Measurements from ENCODE around the gene LRRC32. TPM values are rescaled to one million over a fixed set of nuclear protein-coding genes. Genes with fewer than 3 reads are reported as not detected.

LRRC32 gene
- polyA plus RNA-seq (ENCODE audit: insufficient read length in 4 of 4): 10 to 100 TPM; 68.1 to 74.3 (median 72.2) TPM

GRCh38 chr11:76670485-76671236, at the start of gene LRRC32:
TSS of gene LRRC32 (minus strand) at chr11:76670747. CDS start at chr11:76665954, 4,793 bp downstream.
- DNase-seq (ENCODE audit: low read depth in 4 of 4, low spot score in 3 of 4): no peak

- DNase-seq (ENCODE audit: low read depth in 4 of 4, low spot score in 3 of 4): no peak
Measured at GRCh38 chr11:76719686-76720085, 49.1 kb upstream of the LRRC32 start.

GRCh38 chr11:76719281-76719680, 48.7 kb upstream of the LRRC32 start:
- no peak for DNase-seq (ENCODE audit: low read depth in 4 of 4, low spot score in 3 of 4)

- DNase-seq (ENCODE audit: low read depth in 4 of 4, low spot score in 3 of 4): no peak
Measured at GRCh38 chr11:76717816-76718215, 47.3 kb upstream of the LRRC32 start.

- DNase-seq (ENCODE audit: low read depth in 4 of 4, low spot score in 3 of 4): no peak
Measured at GRCh38 chr11:76717369-76717768, 46.8 kb upstream of the LRRC32 start.

- no peak for DNase-seq (ENCODE audit: low read depth in 4 of 4, low spot score in 3 of 4)
Measured at GRCh38 chr11:76716268-76716667, 45.7 kb upstream of the LRRC32 start.

GRCh38 chr11:76714493-76714892, 43.9 kb upstream of the LRRC32 start:
- DNase-seq (ENCODE audit: low read depth in 4 of 4, low spot score in 3 of 4): no peak

GRCh38 chr11:76713499-76713898, 43.0 kb upstream of the LRRC32 start:
- no peak for DNase-seq (ENCODE audit: low read depth in 4 of 4, low spot score in 3 of 4)

GRCh38 chr11:76712125-76712524, 41.6 kb upstream of the LRRC32 start:
- no peak for DNase-seq (ENCODE audit: low read depth in 4 of 4, low spot score in 3 of 4)

- no peak for DNase-seq (ENCODE audit: low read depth in 4 of 4, low spot score in 3 of 4)
Measured at GRCh38 chr11:76709756-76710155, 39.2 kb upstream of the LRRC32 start.

GRCh38 chr11:76708972-76709660, 38.6 kb upstream of the LRRC32 start:
- DNase-seq (ENCODE audit: low read depth in 4 of 4, low spot score in 3 of 4): no peak

- no peak for DNase-seq (ENCODE audit: low read depth in 4 of 4, low spot score in 3 of 4)
Measured at GRCh38 chr11:76707293-76707825, 36.8 kb upstream of the LRRC32 start.

- no peak for DNase-seq (ENCODE audit: low read depth in 4 of 4, low spot score in 3 of 4)
Measured at GRCh38 chr11:76706667-76707066, 36.1 kb upstream of the LRRC32 start.

- no peak for DNase-seq (ENCODE audit: low read depth in 4 of 4, low spot score in 3 of 4)
Measured at GRCh38 chr11:76705826-76706225, 35.3 kb upstream of the LRRC32 start.

GRCh38 chr11:76704171-76704948, 33.8 kb upstream of the LRRC32 start:
- no peak for DNase-seq (ENCODE audit: low read depth in 4 of 4, low spot score in 3 of 4)

- DNase-seq (ENCODE audit: low read depth in 4 of 4, low spot score in 3 of 4): no peak
Measured at GRCh38 chr11:76703707-76704106, 33.2 kb upstream of the LRRC32 start.

- DNase-seq (ENCODE audit: low read depth in 4 of 4, low spot score in 3 of 4): no peak
Measured at GRCh38 chr11:76702336-76703128, 32.0 kb upstream of the LRRC32 start.

- DNase-seq (ENCODE audit: low read depth in 4 of 4, low spot score in 3 of 4): no peak
Measured at GRCh38 chr11:76701294-76702040, 30.9 kb upstream of the LRRC32 start.

Data from right renal pelvis (tissue), 4 donors.